PC-9 (cell line): ENCODE results near the gene SRBD1. TPM values are rescaled to one million over a fixed set of nuclear protein-coding genes. Genes with fewer than 3 reads are reported as not detected.
A peak's percentile ranks its signal among the peaks of the same experiment; 100 is the strongest.

Experiments
- BruUV-seq: library from RNA; stranded (reverse); fragments of 400-500 nt; replicated peaks from 2 replicates; lab custom pipeline; 2021; lab: Mats Ljungman, UMichigan
- CTCF ChIA-PET: fragments of 300-600 bp; sonication (Branson Sonifier 250); formaldehyde crosslinking; loops from one replicate; lab custom pipeline; 2022; ENCODE audit warnings: antibody characterized with exemption; lab: Charles Lee
- POLR2A ChIA-PET: fragments of 300-600 bp; sonication (Branson Sonifier 250); formaldehyde crosslinking; loops from one replicate; lab custom pipeline; 2022; ENCODE audit warnings: antibody characterized with exemption; ENCODE audit not compliant: unreplicated experiment; lab: Charles Lee
- DNase-seq, 2 experiments: peaks; one replicate each; pipeline versions ENCODE4 v3.0.0 to v3.0.0-alpha.2; 2015 to 2022; ENCODE audit warnings: mixed read lengths in 1 of 2
- H2AFZ ChIP-seq: fragments of 200-600 bp; sonication (generic); 2 replicates; pipeline ENCODE4 v1.8.1; 2017; ENCODE audit warnings: antibody characterized with exemption
- H3F3A ChIP-seq: fragments of 200-600 bp; sonication (generic); 2 replicates; pipeline ENCODE4 v1.8.1; 2017; ENCODE audit warnings: antibody characterized with exemption, mild to moderate bottlenecking, low read depth; ENCODE audit not compliant: insufficient read depth
- H3K27ac ChIP-seq: fragments of 200-600 bp; sonication (generic); 2 replicates; pipeline ENCODE4 v1.6.1; 2016; ENCODE audit warnings: mixed run types
- H3K27me3 ChIP-seq: fragments of 200-600 bp; sonication (generic); 2 replicates; pipeline ENCODE4 v1.6.1; 2016; ENCODE audit warnings: low read depth, mixed run types; ENCODE audit not compliant: insufficient read depth
- H3K36me3 ChIP-seq: fragments of 200-600 bp; sonication (generic); 2 replicates; pipeline ENCODE4 v1.6.1; 2016; ENCODE audit warnings: low read depth, mixed run types
- H3K4me1 ChIP-seq: fragments of 200-600 bp; sonication (generic); replicated peaks from 2 replicates; pipeline ENCODE4 v1.6.1; 2016; ENCODE audit warnings: mixed run types; ENCODE audit not compliant: insufficient read depth
- H3K4me2 ChIP-seq: fragments of 200-600 bp; sonication (generic); 2 replicates; pipeline ENCODE4 v1.6.1; 2017; ENCODE audit warnings: mixed run types
- H3K4me3 ChIP-seq: fragments of 200-600 bp; sonication (generic); 2 replicates; pipeline ENCODE4 v1.6.1; 2016; ENCODE audit warnings: mixed run types
- H3K79me2 ChIP-seq: fragments of 200-600 bp; sonication (generic); 2 replicates; pipeline ENCODE4 v1.6.1; 2017; ENCODE audit warnings: low read depth, mixed run types
- H3K9me2 ChIP-seq: fragments of 200-600 bp; sonication (generic); 2 replicates; pipeline ENCODE4 v1.8.1; 2017; ENCODE audit warnings: mild to moderate bottlenecking; ENCODE audit not compliant: insufficient read depth
- H3K9me3 ChIP-seq: fragments of 200-600 bp; sonication (generic); 2 replicates; pipeline ENCODE4 v1.8.1; 2016; ENCODE audit warnings: low read depth; ENCODE audit not compliant: insufficient read depth
- H4K20me1 ChIP-seq: fragments of 200-600 bp; sonication (generic); 2 replicates; pipeline ENCODE4 v1.8.1; 2017; ENCODE audit not compliant: insufficient read depth
- EZH2 ChIP-seq: fragments of 200-600 bp; sonication (generic); IDR thresholded peaks from 2 replicates; pipeline ENCODE4 v1.8.0; 2017; ENCODE audit warnings: antibody characterized with exemption, low read depth
- intact Hi-C: fragments of 100-400 bp; cut with micrococcal nuclease; formaldehyde crosslinking; loops from one replicate; pipeline ENCODE4 v1.10.0; 2022; ENCODE audit not compliant: unreplicated experiment
- total RNA-seq: library from RNA; stranded (reverse); gene quantifications from 2 replicates; pipeline ENCODE4 v1.2.3, GENCODE V29; 2021
- TF ChIP-seq, protein P1 (sequence below): fragments of 200-600 bp; sonication (generic); conservative IDR thresholded peaks from 2 replicates; pipeline ENCODE4 v1.6.1; 2017; ENCODE audit warnings: mixed run types, antibody characterized with exemption, mild to moderate bottlenecking, moderate library complexity

Gene SRBD1
- total RNA-seq, 1 experiment from 2014 or later, result 17.8 TPM

DNA sequence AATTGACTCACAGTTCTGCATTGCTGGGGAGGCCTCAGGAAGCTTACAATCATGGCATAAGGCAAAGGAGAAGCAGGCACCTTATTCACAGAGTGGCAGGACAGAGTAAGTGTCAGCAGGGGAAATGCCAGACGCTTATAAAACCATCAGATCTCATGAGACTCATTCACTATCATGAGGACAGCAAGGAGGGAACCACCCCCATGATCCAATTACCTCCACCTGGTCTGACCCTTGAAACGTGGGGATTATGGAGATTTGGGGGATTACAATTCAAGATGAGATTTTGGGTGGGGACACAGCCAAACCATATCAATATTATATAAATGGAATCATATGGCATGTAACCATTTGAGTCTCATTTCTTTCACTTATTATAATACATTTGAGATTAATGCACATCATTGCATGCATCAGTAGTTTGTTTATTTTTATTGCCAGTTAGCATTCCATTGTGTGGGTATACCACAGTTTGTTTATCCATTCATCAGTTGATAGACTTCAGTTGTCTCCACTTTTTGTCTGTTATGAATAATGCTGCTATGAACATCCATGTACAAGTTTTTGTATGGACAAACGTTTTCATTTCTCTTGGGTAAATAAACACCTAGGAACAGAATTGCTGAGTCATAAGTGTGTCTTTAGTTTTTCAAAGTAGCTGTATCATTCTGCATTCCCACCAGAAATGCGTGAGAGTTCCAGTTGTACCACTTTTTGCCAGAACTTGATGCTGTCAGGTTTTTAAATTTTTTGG is 5.8 kb upstream of the SRBD1 start:
- BruUV-seq, result no TSS peak
- peak in 1 of 2 experiments; percentile 87 for DNase-seq
- Histone ChIP-seq H3K79me2 (no peaks in the 10 kb centered on the region), H3K9me2 (no peaks in the 10 kb centered on the region), H3K4me3 (no peak overlapping the region), H3K4me1 (peaks cover 34% of the 10 kb centered on the region), H3K36me3 (no peaks in the 10 kb centered on the region), H2AFZ (0 out of 2 replicates have a peak overlapping the region, but pooled peaks have one; percentile 0), H3K9me3 (no peaks in the 10 kb centered on the region), H3F3A (peaks cover 25% of the 10 kb centered on the region), H3K27me3 (no peaks in the 10 kb centered on the region), H4K20me1 (no peaks in the 10 kb centered on the region), H3K27ac (peak overlapping the region; percentile 51), H3K4me2 (peak overlapping the region; percentile 23)
- POLR2A ChIA-PET, result no interaction called here
- TF ChIP-seq EZH2, result no peak
- TF ChIP-seq, protein P1, sequence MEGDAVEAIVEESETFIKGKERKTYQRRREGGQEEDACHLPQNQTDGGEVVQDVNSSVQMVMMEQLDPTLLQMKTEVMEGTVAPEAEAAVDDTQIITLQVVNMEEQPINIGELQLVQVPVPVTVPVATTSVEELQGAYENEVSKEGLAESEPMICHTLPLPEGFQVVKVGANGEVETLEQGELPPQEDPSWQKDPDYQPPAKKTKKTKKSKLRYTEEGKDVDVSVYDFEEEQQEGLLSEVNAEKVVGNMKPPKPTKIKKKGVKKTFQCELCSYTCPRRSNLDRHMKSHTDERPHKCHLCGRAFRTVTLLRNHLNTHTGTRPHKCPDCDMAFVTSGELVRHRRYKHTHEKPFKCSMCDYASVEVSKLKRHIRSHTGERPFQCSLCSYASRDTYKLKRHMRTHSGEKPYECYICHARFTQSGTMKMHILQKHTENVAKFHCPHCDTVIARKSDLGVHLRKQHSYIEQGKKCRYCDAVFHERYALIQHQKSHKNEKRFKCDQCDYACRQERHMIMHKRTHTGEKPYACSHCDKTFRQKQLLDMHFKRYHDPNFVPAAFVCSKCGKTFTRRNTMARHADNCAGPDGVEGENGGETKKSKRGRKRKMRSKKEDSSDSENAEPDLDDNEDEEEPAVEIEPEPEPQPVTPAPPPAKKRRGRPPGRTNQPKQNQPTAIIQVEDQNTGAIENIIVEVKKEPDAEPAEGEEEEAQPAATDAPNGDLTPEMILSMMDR, result no peak
- CTCF ChIA-PET, result no interaction called here
- intact Hi-C loops, result no loop called here

DNA sequence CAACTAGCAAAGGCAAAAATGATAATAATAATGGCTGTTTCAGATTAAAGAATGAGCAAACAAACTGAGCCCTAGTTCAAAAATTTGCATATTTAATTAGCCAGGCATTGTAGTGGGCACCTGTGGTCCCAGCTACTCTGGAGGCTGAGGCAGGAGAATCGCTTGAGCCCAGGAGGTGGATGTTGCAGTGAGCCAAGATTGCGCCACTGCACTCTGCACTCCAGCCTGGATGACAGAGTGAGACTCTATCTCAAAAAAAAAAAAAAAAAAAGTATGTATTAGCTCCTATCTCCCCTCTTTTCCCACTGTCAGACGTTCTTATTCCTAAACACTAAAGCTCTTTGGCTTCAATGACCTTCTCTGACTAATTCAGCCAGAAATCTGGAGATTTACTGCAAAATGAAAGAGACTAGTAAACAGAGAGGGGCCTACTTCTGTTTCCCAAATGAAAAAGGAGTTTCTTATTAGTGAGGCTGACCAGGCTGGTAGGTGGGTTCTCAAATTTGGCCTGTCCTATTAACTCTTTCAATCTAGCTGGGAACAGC is 3.9 kb upstream of the SRBD1 start:
- Histone ChIP-seq H4K20me1 (no peaks in the 10 kb centered on the region), H3K27ac (no peak overlapping the region), H3K9me3 (no peaks in the 10 kb centered on the region), H3K36me3 (no peaks in the 10 kb centered on the region), H3K27me3 (no peaks in the 10 kb centered on the region), H3K4me1 (peaks cover 43% of the 10 kb centered on the region), H3K4me3 (no peak overlapping the region), H3K4me2 (no peak overlapping the region), H3F3A (peaks cover 34% of the 10 kb centered on the region), H3K79me2 (peaks cover 5% of the 10 kb centered on the region), H2AFZ (no peak overlapping the region), H3K9me2 (no peaks in the 10 kb centered on the region)
- no TSS peak for BruUV-seq
- intact Hi-C loops, result no loop called here
- ChIA-PET CTCF (no interaction called here), POLR2A (interaction anchor here (0.5 to 0.6 kb wide), 2 partner anchors 162 to 1086 kb away, joined by 3 to 5 read pairs; no protein-coding TSS in a partner anchor)
- DNase-seq, result no peak
- TF ChIP-seq, protein P1, result no peak
- TF ChIP-seq EZH2, result no peak

DNA sequence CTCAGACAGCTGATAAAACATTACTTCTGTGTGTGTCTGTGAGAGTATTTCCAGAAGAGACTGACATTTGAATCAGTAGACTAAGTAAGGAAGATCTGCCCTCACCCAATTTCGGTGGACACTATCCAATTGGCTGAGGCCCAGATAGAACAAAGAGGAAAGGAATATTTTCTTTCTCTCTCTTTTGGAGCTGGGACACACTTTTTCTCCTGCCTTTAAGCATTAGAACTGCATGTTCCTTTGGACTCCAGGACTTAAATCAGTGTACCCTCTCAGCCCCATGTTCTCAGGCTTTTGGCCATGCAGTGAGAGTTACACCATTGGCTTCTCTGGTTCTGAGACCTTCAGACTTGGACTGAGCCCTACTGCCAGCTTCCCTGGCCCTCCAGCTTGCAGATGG is 3.3 kb upstream of the SRBD1 start:
- Histone ChIP-seq H4K20me1 (no peaks in the 10 kb centered on the region), H3K27ac (no peak overlapping the region), H3K27me3 (no peaks in the 10 kb centered on the region), H3F3A (peaks cover 34% of the 10 kb centered on the region), H3K4me1 (peaks cover 49% of the 10 kb centered on the region), H3K4me3 (no peak overlapping the region), H3K4me2 (no peak overlapping the region), H3K9me2 (no peaks in the 10 kb centered on the region), H3K36me3 (no peaks in the 10 kb centered on the region), H2AFZ (no peak overlapping the region), H3K9me3 (no peaks in the 10 kb centered on the region), H3K79me2 (peaks cover 11% of the 10 kb centered on the region)
- intact Hi-C loops, result no loop called here
- CTCF ChIA-PET, result no interaction called here
- DNase-seq, result no peak
- no peak for TF ChIP-seq EZH2
- TF ChIP-seq, protein P1, result no peak
- POLR2A ChIA-PET, result no interaction called here
- no TSS peak for BruUV-seq
